ENCODE results near the gene ITPR2.

DNA sequence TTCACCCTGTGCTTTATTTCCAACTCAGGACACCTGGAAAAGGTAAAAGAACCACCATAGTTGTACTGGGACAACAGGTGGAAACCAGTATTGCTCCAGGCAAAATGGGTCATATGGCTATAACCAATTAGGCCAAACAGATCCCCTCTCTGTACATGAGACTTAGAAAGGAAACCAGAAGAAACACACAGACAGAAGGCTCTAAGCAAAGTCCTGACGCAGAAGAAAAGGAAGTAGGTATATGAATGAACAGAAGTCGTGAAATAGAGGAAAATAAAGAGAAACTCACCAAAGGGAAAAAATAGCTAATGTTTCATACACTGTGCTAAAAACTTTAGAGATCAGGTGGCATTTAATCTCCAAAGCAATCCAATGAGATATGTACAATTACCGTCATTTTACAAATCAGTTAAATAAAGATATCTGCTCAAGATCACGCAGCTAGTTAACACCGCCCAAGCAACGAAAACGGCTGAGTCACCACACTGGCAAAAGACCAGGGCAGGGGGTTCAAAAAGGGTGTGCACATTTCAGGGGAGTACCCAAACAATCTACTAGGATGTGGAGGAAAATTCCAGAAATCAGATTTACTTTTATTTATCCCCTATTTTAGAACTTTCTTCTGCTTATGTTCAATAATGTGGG, 82.3 kb downstream of the ITPR2 start:
- TF ChIP-seq, protein P1, sequence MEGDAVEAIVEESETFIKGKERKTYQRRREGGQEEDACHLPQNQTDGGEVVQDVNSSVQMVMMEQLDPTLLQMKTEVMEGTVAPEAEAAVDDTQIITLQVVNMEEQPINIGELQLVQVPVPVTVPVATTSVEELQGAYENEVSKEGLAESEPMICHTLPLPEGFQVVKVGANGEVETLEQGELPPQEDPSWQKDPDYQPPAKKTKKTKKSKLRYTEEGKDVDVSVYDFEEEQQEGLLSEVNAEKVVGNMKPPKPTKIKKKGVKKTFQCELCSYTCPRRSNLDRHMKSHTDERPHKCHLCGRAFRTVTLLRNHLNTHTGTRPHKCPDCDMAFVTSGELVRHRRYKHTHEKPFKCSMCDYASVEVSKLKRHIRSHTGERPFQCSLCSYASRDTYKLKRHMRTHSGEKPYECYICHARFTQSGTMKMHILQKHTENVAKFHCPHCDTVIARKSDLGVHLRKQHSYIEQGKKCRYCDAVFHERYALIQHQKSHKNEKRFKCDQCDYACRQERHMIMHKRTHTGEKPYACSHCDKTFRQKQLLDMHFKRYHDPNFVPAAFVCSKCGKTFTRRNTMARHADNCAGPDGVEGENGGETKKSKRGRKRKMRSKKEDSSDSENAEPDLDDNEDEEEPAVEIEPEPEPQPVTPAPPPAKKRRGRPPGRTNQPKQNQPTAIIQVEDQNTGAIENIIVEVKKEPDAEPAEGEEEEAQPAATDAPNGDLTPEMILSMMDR (conservative IDR thresholded peaks at IDR 0.05) = no peak
- no peak for TF ChIP-seq EZH2 (IDR thresholded peaks at IDR 0.05; ENCODE audit: low read depth)

Data from PC-9 (cell line).